NOMO-1 treated with dmso at 0.1 percent for 144 hours (cell line): ENCODE measurements around the gene ZNF432.
"Not testable (repeated sequence)": the region's sequence is repeated elsewhere in the genome, so short reads cannot be mapped to it uniquely, and the experiment has no call there.

Source experiments
- DNase-seq: peaks from one replicate; lab custom pipeline; 2025; ENCODE audit not compliant: unreplicated experiment; lab: John Stamatoyannopoulos, UW

Gene ZNF432

GRCh38 chr19:52048555-52049501, at the start of gene ZNF432:
Gene ZNF432 (minus strand): TSS chr19:52048838. CDS start chr19:52046868, 1,970 bp downstream.
- DNase-seq, result peak; percentile 93

GRCh38 chr19:52096416-52096815, 47.8 kb upstream of the ZNF432 start:
- not testable (repeated sequence) for DNase-seq

- DNase-seq, result peak; percentile 63
These were observed 46.8 kb upstream of the ZNF432 start, which contains the start of gene ZNF841 for GRCh38 chr19:52095172-52096014. Gene ZNF841 (minus strand): TSS chr19:52095765. CDS start chr19:52084801, 10,964 bp downstream.

GRCh38 chr19:52094526-52095130, 46.0 kb upstream of the ZNF432 start:
- DNase-seq, result no peak

GRCh38 chr19:52086481-52086880, 37.8 kb upstream of the ZNF432 start:
- DNase-seq, result no peak

GRCh38 chr19:52070496-52070895, 21.9 kb upstream of the ZNF432 start:
- no peak for DNase-seq

GRCh38 chr19:52069653-52070052, 21.0 kb upstream of the ZNF432 start:
- no peak for DNase-seq

- no peak for DNase-seq
These were observed 17.7 kb upstream of the ZNF432 start for GRCh38 chr19:52066258-52066863.

- no peak for DNase-seq
These were observed 16.8 kb upstream of the ZNF432 start for GRCh38 chr19:52065399-52065798.

GRCh38 chr19:52056480-52056879, 7.8 kb upstream of the ZNF432 start:
- not testable (repeated sequence) for DNase-seq

- not testable (repeated sequence) for DNase-seq
These were observed 3.1 kb upstream of the ZNF432 start for GRCh38 chr19:52051736-52052135.

- no peak for DNase-seq
These were observed 9.5 kb downstream of the ZNF432 start for GRCh38 chr19:52039169-52039568.

GRCh38 chr19:52034051-52034728, 14.4 kb downstream of the ZNF432 start:
- DNase-seq, result no peak

GRCh38 chr19:52028780-52029123, 19.9 kb downstream of the ZNF432 start:
- DNase-seq, result peak; percentile 27

- DNase-seq, result peak; percentile 80
These were observed 20.4 kb downstream of the ZNF432 start, which contains the start of gene ZNF614 for GRCh38 chr19:52028027-52028779. Gene ZNF614 (minus strand): TSS chr19:52028379. CDS start chr19:52025745, 2,634 bp downstream.

GRCh38 chr19:52026255-52026990, 22.2 kb downstream of the ZNF432 start:
- DNase-seq, result not testable (repeated sequence)

- not testable (repeated sequence) for DNase-seq
These were observed 24.2 kb downstream of the ZNF432 start for GRCh38 chr19:52024478-52024877.

GRCh38 chr19:52022193-52022592, 26.4 kb downstream of the ZNF432 start:
- no peak for DNase-seq

- DNase-seq, result no peak
These were observed 28.1 kb downstream of the ZNF432 start for GRCh38 chr19:52020506-52020905.
